NCI-H748 treated with DMSO at 0.1 percent for 48 hours (cell line): Measurements from ENCODE around the gene UNC13D.
A peak's percentile ranks its signal among the peaks of the same experiment; 100 is the strongest.

ENCODE experiments used
- DNase-seq: peaks from one replicate; lab custom pipeline; 2025; lab: John Stamatoyannopoulos, UW

Gene UNC13D

DNA sequence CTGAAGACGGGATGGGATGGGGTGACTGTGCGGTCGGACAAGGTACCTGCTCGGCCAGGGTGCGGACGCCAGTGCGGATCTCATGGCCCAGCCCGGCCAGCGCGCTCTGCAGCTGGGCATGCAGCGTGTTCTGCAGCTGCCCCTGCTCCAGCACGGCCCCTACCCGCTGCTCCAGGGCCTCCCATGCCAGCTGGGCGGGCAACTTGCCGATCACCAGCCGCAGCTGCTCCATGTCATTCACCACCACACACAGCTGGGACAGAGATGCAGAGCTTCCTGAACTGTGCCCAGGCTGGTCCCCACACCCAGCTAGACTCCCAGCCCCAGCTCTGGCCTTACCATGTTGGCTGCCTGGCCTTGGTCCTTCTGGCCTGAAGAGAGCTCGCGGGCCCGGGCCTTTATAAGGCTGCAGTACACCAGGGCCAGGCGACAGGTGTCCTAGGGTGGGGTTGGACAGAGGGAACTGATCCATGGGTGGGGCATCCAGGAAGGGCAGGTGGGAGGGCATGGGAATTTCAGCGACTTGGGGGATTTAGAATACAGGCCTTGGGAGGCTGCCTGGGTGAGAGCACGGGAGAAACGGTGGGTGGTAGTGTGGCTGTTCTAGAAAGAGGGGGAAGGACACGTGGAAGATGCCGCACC is 9.8 kb downstream of the UNC13D start:
- no peak for DNase-seq

DNA sequence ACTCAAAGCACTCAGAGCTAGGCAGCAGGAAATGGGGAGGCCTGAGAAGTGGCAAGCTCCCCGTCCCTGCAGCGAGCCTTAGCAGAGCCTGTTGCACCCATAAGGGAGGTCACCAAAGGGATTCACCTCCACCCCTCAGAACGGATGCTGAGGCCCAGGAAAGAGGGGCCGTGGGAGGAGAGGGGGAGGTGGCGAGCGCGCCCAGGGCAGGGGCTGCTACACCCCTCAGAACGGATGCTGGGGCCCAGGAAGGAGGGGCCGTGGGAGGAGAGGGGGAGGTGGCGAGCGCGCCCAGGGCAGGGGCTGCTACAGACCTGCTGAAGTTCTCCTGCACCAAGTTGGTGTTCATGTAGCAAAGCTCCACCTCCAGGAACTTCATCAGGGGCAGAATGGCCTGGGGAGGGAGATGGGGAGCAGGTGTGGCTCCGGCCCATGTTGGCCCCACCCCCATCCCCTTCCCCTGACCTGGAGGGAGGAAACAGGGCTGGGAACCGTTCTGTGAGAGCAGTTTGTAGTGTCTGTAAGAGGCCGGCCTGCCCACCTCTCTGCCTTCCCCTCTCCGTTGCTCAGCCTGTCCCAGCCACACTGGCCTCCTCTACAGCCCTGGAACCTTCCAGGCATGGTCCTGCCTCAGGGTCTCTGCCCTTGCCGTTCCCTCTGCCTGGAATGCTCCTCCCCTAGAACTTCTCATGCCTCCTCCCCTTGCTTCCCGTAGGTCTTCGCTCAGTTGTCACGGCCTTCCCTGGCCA is 11.4 kb downstream of the UNC13D start:
- DNase-seq, result no peak

DNA sequence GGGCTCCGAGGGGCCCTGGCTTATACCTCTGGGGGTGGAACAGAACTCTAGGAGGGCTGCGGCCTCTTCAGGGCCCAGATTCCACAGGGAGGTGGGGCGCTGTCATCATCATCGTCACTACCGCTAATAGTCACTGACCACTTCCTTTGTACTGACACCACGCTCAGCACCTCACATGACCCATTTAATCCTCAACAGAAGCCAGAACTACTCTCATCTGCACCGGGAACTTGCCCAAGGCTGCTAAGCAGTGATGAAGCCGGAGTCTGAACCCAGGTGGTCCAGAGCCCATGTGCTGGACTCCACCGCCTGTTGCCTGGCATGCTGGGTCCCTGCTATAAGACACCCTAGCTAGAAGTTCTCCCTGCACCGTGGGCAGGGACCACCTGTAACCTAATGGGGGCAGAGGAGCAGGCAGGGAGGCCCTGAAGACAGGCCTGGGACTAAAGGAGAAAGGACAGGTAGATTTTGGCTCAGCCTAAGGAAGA is 12.0 kb downstream of the UNC13D start:
- DNase-seq, result no peak

DNA sequence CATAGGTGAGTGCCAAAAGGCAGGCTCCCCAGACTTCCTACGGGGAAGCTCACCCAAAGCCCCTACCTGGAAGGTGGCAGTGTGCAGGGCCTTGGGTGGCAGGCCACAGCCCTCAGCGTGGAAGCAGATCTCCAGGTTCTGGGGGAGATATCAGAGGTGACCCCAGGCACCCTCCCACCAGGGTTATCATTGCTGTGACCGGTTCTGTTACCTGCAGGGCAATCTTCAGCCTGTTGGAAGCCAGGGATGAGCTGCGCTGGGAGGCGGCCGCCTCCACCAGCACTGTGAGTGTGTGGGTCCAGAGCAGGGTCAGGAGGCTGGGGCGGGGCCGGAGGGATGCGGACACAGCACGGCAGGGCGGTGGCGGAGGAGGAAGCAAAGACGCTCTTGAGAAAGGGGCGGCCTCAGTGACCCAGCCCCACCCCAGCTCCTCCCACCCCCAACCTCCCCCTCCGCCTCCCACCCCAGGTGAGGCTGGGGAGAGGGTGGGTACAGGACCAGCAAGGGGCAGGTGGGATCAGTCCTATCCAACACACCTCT is 13.1 kb downstream of the UNC13D start:
- no peak for DNase-seq

DNA sequence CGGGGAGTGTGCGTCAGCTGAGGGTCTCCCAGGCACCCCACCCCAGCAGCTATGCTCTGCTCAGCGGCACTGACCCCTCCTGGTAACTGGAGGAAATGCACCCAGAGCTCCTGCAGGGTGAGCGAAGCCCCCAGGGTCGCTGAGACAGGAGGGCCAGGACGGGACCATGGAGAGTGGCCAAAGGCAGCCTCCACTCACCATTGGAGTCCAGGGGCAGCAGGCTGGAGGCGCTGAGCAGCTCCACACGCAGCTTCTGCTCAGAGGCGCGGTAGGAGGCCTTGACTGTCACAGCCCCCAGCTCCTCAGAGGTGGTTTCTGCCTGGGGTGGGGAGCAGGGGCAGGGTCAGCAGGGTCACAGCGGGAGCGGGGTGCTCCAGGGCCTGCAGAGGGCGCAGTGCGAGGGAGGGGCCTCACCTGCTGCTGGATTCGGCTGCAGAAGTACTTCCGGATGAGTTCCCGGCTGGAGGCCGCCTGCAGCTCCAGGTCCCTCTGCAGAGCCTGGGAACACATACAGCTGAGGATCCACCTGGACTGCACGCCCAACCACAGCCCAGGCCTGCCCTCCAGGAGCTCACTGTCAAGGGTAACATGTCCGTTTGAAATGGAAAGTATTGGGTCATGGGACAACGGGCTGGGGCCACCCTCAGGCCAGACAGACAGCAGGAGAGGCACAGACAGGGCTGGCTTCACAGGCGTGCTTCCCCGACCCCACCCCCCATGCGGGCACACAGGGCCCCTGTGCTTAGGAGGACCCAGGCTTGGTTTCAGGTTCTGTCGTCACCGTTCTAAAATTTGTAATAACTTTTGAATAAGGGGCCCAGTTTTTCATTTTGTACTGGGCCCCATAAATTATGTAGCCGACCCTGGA is 13.8 kb downstream of the UNC13D start:
- no peak for DNase-seq

DNA sequence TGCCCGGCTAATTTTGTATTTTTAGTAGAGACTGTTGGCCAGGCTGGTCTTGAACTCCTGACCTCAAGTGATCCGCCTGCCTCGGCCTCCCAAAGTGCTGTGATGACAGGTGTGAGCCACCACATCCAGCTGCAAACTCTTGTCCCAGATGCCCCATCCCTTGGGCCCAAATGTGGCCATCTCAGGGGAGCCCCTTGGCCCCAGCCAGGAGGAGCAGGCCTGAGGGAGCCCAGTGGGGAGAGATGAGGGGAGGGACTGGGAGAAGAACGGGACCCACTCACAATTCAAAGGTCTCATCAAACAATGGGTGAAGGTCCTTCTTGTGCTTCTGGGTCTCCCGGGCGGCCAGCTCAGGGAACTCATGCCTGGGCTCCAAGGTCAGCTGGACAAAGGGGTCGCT is 14.5 kb downstream of the UNC13D start:
- no peak for DNase-seq

DNA sequence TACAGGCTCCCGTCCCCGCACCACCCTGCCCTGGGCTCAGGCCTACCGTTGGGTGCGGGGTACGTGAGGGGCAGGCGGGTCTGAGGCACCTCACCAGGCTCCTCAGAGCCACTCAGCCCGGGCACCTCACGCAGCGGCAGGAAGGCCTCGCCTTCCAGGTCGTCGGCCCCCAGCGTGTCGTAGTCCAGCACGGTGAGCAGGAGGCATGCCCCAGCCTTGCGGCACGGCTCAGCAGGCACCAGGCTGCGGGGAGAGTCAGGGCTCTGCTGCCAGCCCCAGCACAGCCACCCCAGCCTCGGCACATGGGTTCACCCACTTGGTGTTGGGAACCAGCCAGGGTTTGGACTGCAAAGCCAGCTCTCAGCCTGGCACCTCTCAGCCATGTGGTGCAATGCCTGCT is 15.5 kb downstream of the UNC13D start:
- no peak for DNase-seq

DNA sequence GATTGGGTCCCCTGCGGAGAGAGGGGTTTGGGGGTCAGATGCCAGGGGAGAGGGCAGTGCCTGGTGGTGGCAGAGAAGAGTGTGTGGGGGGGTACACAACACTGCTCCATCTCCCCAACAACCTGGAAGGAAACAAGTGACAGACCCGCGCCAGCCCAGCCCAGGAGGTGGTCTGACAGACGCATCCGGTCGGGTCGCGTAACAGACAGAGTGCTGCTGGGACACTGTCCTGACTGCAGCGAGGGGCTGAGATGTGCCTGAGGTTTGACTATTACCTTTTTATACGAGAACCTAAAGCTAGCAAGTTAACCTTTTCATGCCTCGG is 16.2 kb downstream of the UNC13D start:
- no peak for DNase-seq

DNA sequence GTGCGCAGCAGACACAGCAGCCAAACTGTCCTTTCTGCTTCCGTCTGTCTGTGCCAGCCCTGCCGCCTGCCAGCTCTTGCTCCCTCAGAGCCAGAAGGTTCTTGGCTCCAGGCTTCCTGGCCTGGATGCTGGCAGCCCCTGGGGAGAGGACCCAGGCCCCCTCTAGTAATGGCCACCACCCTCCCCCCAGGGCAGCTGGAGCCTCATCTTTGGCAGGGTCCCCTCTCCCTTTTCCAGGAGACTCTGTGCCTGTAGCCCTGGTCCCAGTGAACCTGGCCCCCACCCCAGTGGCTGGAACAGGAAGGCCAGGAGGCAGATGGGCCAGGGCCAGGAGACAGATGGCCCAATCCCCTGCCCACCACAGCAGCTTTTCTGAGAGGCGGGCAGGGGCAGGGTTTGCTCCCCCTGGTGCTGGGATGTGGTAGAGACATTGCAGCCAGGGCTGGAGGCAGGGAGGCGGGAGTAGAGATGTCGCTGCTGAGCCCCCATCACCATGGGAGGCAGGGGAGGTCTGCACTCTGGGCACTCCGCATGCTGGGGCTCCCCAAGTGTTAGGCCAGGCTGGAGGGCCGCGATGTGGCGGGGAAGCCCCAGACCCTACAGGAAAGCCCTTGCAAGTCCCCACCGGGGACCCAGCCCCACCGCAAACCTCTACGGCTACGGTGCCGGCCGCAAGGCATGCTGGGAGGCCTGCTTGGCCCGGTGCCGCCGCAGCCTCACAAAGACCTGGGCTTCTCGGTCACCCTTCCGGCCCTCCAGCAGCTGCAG is 16.7 kb downstream of the UNC13D start:
- DNase-seq, result peak; percentile 28

DNA sequence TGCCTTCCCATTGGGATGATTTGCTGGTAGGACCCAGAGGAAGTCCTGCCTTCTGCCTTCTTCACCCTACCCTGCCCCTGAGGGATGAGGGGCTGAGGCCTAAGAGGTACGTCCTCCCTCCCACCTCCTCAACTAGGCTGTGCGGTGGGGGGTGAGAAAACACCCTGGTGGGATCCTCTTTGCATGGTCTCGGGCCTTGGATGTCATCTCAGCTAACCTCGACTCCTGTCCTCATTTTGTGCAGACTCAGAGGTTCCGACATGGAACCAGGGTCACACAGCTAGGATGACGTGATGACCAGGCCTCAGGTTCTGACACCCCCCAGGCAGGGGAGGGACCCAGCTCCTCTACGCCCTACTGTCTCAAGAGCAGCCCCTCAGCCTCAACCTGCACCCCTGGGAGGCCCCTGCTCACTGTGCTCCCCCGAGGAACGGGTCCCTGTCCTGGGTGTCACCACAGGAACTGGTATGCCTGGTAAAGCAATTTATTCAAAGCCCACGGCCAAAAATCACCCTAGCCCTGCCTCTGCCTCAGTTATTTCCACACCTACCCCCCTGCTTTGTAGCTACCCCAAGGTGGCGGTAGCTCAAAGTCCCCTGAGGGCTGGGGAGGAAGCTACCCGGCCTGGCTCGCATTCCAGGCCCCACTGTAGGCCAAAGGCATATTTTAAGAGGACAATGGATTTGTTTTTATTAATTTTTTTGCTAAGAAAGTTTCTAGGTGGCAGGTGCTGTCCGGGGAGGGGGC is 17.5 kb downstream of the UNC13D start:
- DNase-seq, result no peak

DNA sequence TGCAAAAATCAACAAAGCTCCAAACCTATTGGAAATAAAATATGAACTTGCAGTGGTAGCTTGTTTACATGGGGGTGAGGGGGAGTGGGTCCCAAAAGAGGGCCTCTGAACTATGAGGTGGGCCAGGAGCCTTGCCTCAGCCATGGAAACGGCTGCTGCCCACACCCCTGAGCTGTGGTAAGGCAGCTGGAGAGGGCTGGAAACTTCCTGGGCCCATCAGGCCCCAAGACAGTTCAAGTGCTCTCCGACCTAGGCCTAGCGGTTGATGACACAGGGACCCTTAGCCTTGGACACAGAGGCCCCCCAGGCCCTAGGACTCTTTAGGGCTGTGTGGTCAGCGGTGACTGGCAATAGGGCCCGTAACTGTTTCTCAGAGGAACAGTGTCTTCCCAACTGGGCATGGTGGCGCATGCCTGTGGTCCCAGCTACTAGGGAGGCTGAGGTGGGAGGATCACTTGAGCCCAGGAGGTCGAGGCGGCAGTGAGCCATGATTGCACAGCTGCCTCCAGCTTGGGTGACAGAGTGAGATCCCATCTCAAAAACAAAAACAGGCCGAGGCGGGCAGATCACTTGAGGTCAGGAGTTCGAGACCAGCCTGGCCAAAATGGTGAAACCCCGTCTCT is 18.3 kb downstream of the UNC13D start:
- no peak for DNase-seq

DNA sequence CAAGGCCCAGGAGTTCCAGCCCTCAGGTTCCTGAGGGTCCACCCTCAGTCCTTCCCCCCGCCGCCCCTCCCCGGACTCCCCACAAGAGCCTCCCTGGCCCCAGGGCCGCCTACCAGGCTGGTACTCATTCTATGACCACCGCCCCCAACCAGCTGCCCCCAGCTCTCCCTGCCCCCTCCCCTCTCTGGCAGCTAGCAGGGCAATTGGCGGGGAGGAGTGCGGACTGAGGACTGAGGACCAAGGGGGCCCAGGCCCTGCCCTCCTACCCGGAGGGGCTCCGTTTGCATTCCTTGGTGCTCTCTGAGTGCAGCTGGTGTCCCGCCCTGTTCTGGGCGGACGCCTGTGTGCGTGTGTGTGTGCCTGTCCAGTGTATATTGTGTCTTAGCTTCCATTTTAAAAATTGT is 19.1 kb downstream of the UNC13D start:
- no peak for DNase-seq

DNA sequence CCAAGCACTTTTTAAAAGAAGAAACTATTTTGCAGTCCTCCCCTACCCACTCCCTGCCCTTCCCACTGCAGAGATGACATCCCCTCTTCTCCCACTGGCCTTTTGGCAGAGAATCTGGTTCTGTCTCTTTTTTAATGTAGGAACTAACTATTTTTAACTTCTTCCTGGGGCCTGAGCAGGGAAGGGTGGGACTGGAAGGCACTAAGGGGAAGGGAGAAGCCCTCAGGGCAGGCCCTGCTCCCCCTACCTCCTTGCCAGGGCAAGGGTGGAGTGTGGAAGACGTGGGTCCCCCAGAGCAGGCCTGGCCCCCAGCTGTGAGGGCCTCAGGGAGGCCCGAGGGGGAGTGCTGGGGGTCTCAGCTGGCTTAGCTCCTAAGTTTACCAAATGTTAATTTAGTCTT is 19.5 kb downstream of the UNC13D start:
- no peak for DNase-seq

DNA sequence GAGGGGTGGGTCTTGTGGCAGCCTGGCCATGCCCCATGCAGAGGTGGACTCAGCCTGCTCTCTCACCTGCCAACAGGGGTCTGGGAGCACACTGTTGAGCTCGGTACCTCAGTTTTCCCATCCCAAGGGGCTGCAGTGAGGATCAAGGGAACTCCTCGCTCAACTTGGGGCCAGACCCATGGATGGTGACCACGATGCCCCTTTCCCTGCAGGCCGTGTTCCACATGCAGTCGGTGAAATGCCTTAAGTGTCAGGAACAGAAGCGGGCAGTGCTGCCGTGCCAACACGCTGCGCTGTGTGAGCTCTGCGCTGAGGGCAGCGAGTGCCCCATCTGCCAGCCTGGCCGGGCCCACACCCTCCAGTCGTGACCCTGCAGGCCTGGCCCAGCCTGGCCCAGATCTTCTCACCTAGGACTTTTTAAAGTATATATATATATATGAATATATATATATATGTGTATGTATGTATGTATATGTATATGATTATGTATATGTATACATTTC is 20.1 kb downstream of the UNC13D start:
- no peak for DNase-seq

DNA sequence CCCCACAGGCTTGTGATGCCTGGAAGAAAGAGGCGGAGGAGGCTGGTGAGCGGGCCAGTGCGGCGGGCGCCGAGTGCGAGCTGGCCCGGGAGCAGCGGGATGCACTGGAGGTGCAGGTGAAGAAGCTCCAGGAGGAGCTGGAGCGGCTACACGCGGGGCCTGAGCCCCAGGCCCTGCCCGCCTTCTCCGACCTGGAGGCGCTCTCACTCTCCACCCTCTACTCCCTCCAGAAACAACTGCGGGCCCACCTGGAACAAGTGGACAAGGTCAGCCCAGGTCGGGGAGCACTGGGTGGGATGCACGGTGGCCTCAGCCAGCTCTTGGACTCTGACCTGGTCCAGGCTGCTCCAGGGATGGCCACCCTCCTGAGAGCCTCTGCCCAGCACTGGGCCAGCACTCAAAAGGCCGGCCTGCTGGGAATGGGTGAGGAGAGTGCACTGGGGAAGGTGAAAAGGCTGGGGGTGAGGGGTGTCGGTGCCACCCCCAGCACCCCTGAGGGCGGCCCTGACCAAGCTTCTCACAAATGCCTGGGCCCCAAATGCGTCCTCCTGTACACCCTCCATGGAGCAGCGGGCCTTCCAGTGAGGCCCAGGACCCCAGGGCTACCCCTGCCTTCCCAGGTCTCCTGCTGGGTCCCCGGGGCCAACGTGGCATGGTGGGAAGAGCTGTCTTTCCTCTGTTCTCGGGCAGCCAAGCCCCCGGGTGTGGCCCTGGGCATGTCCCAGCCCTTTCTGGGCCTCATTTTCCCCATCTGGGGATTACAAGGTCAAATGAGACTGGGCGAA is 20.8 kb downstream of the UNC13D start:
- DNase-seq, result no peak

DNA sequence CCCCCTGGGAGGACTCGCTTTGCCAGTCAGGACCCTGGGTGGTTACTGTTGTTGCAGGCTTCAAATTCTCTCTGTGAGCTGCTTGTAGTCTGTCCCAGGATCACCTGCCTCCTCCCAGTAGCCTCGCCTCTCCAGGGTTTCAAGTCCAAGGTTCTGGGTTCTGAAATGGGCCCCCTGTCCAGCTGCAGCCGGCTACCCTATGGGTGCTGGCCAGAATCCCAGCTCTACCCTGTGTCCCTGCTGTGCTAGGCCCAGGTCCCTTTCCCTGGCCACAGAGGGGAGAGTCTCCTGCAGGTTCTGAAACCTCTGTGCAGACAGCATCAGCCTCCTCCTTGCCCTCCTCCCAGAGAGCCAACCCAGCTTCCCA is 21.4 kb downstream of the UNC13D start:
- no peak for DNase-seq

DNA sequence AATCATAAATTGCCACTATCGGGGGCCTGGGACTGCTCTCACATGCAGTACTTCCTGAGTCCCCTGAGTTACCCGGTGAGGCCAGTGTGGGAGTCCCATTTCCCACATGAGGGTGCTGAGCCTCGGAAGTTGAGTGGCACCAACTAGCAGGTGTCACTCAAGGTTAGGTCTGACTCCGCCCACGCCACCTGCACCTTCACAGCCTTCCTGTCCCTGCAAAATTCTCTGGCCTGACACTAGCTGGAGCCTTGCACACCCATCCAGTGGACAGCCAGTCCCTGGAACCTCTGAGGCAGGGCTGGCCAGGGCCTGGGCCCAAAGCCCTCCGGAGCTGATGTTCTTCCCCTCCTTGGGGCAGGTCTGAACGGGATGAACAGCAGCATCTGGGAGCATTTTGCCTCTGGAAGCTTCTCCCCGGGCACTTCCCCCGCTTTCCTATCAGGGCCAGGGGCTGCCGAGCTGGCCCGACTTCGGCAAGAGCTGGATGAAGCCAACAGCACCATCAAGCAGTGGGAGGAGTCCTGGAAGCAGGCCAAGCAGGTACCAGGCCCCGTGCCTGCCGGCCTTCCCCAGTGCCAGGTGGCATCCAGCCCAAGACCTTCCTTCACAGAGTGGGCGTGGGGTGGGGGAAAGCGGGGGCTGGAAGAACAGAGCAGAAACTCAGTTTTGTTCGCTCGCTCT is 21.9 kb downstream of the UNC13D start:
- no peak for DNase-seq

DNA sequence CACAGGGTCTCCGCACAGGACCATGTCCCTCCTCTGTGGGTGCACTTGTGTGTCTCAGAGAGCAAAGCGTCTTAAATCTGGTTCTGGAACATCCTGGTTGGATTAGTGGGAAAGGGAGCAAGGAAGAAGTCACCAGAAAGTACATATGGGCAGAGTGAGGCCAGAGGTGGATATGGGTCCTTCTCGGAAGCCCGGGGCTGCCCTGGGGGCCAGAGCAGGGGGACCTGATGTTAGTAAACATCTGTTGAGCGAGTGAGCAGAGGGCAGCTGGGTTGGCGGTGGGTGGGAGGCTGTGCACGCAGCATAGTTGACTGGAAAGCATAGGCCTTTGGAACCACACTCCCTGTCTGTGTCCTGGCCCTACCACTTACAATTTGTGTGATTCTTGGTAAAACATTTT is 22.7 kb downstream of the UNC13D start:
- no peak for DNase-seq
